CD4-positive, CD25-positive, alpha-beta regulatory T cell (primary cell): ENCODE measurements around the gene HAUS8. TPM values are rescaled to one million over a fixed set of nuclear protein-coding genes. Genes with fewer than 3 reads are reported as not detected.
"Not testable (repeated sequence)": the region's sequence is repeated elsewhere in the genome, so short reads cannot be mapped to it uniquely, and the experiment has no call there.

ENCODE experiments used
- ATAC-seq, 2 donors: fragments of 150-1000 bp; cut with Tn5 transposase; one replicate each; pipeline ENCODE4 v1.10.0; 2021; ENCODE audit warnings: low read depth in 2 of 2, moderate number of reproducible peaks in 2 of 2, moderate library complexity in 1 of 2
- DNase-seq, 3 donors: peaks; one replicate each; pipeline versions ENCODE4 v3.0.0 to v3.0.0-alpha.2; 2012 to 2022; ENCODE audit warnings: mixed read lengths in 1 of 3
- H3K27ac ChIP-seq: one replicate; pipeline ENCODE4 v1.7.0; 2013; ENCODE audit warnings: mild to moderate bottlenecking, low read length; ENCODE audit not compliant: insufficient read depth, poor library complexity, severe bottlenecking
- H3K27me3 ChIP-seq: one replicate; pipeline ENCODE4 v1.7.0; 2013; ENCODE audit warnings: low read length; ENCODE audit not compliant: control insufficient read depth, insufficient read depth
- H3K36me3 ChIP-seq: one replicate; pipeline ENCODE4 v1.7.0; 2013; ENCODE audit warnings: mild to moderate bottlenecking, low read length, moderate library complexity; ENCODE audit not compliant: control insufficient read depth, insufficient read depth
- H3K4me1 ChIP-seq: 2 replicates; pipeline ENCODE4 v1.7.0; 2013; ENCODE audit warnings: mild to moderate bottlenecking, low read length; ENCODE audit not compliant: insufficient read depth, control insufficient read depth, poor library complexity, severe bottlenecking
- H3K4me3 ChIP-seq: one replicate; pipeline ENCODE4 v1.7.0; 2013; ENCODE audit warnings: low read depth, mild to moderate bottlenecking, low read length, moderate library complexity
- H3K9me3 ChIP-seq, 2 experiments: 1 replicate in 1 of 2; 2 replicates in 1 of 2; pipeline ENCODE4 v1.7.0; 2013; ENCODE audit warnings: low read length in 2 of 2, mild to moderate bottlenecking in 1 of 2, moderate library complexity in 1 of 2; ENCODE audit not compliant: control insufficient read depth in 2 of 2
- H3K27ac Mint-ChIP-seq, 3 donors: one replicate each; pipeline ENCODE4 v1.8.0; 2020 to 2022; ENCODE audit warnings: mild to moderate bottlenecking in 3 of 3, mixed read lengths in 3 of 3, moderate library complexity in 2 of 3
- H3K27me3 Mint-ChIP-seq: one replicate; pipeline ENCODE4 v1.8.0; 2022; ENCODE audit warnings: mild to moderate bottlenecking, mixed read lengths
- H3K36me3 Mint-ChIP-seq: one replicate; pipeline ENCODE4 v1.8.0; 2020; ENCODE audit warnings: mixed read lengths
- H3K4me1 Mint-ChIP-seq, 4 donors: one replicate each; pipeline ENCODE4 v1.8.0; 2020 to 2022; ENCODE audit warnings: mixed read lengths in 4 of 4, mild to moderate bottlenecking in 1 of 4
- H3K4me3 Mint-ChIP-seq, 4 donors: one replicate each; pipeline ENCODE4 v1.8.0; 2020 to 2022; ENCODE audit warnings: mild to moderate bottlenecking in 4 of 4, mixed read lengths in 4 of 4, moderate library complexity in 3 of 4
- H3K9me3 Mint-ChIP-seq, 7 donors: one replicate each; pipeline ENCODE4 v1.8.0; 2020 to 2022; ENCODE audit warnings: mixed read lengths in 7 of 7, mild to moderate bottlenecking in 3 of 7, moderate library complexity in 2 of 7
- polyA plus RNA-seq, 4 donors: library from polyadenylated mRNA; unstranded; fragments of 300-500 nt; fragmentation: Illumina TruSeq; gene quantifications; one replicate each; pipeline ENCODE4 v1.2.3, GENCODE V29; 2021
- total RNA-seq: library from RNA; stranded (reverse); gene quantifications from one replicate; pipeline ENCODE4 v1.2.3, GENCODE V29; 2022

HAUS8 gene
- total and polyA plus RNA-seq, 5 donors from 2014 or later = 11.0 to 26.9 (median 11.2) TPM

DNA sequence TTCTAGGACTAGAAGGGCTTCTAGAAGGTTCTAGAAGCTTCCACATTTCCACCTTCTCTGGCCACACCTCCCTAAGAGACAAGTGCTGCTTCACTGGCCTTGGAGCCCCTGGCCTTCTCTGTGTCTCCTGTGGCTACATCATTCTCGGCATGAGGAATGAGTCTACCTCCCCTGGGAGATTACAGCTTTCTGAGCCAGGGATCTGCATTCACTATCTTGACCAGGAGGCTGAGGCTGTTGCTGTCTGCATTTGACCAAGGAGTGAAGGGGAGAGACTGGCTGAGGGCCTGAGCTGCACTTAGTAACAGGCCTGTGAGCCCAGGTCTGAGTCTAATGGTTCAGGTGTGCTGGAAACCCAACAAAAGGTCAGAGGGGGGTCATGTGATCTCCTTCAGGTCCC lies 53.9 kb downstream of the HAUS8 start:
- H3K27ac ChIP-seq = no peak overlapping the region
- H3K36me3 ChIP-seq = no peaks in the 10 kb centered on the region
- no peak for DNase-seq
- Mint-ChIP-seq H3K36me3 (peaks cover 14% of the 10 kb centered on the region), H3K27ac (no peak overlapping the region), H3K27me3 (peaks cover 29% of the 10 kb centered on the region), H3K4me3 (no peak overlapping the region), H3K4me1 (peaks cover 0 to 8% (median 2%) of the 10 kb centered on the region in 4 donors), H3K9me3 (peaks cover 0 to 26% (median 5%) of the 10 kb centered on the region in 7 donors)
- H3K4me1 ChIP-seq = peaks cover 7% of the 10 kb centered on the region
- peaks cover 11% of the 10 kb centered on the region for H3K27me3 ChIP-seq
- no peak overlapping the region for H3K4me3 ChIP-seq
- ATAC-seq = no peak
- H3K9me3 ChIP-seq = peaks cover 12 to 20% of the 10 kb centered on the region in 2 experiments

- Mint-ChIP-seq H3K36me3 (peaks cover 14% of the 10 kb centered on the region), H3K4me1 (peaks cover 0 to 3% (median under 1%) of the 10 kb centered on the region in 4 donors), H3K9me3 (peaks cover 0 to 24% (median 4%) of the 10 kb centered on the region in 7 donors), H3K27me3 (peaks cover 28% of the 10 kb centered on the region), H3K4me3 (no peak overlapping the region), H3K27ac (peak overlapping the region in 2 of 3 donors; percentile 64 to 67)
- no peak overlapping the region for H3K27ac ChIP-seq
- DNase-seq = no peak
- peaks cover 2% of the 10 kb centered on the region for H3K4me1 ChIP-seq
- H3K27me3 ChIP-seq = peaks cover 11% of the 10 kb centered on the region
- H3K9me3 ChIP-seq = peaks cover 12 to 20% of the 10 kb centered on the region in 2 experiments
- no peaks in the 10 kb centered on the region for H3K36me3 ChIP-seq
- ATAC-seq = no peak
- H3K4me3 ChIP-seq = no peak overlapping the region
These were observed 54.4 kb downstream of the HAUS8 start for GRCh38 chr19:17020823-17021222.

DNA sequence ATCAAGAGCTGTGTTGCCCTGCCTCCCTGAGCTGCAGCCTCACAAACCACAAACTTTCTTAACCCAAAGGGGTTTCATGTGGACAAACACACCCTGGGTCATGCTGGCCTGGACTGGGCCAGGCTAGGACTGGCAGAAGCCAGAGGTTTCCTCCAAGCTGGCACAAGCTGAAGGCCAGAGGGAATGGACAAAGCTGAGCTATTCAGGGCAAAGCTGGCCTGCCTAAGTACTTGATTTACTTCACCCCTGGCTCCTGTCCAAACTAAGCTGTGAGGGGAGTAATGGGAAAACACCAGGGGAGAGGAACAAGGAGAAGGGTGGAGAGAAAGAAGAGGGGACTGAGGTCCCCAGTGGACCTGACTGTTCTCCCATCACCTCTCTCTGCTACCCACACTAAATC lies 54.9 kb downstream of the HAUS8 start:
- no peak for ATAC-seq
- Histone ChIP-seq H3K9me3 (peaks cover 12 to 20% of the 10 kb centered on the region in 2 experiments), H3K27me3 (peaks cover 9% of the 10 kb centered on the region), H3K27ac (no peak overlapping the region), H3K4me3 (no peak overlapping the region), H3K36me3 (no peaks in the 10 kb centered on the region), H3K4me1 (no peaks in the 10 kb centered on the region)
- H3K36me3 Mint-ChIP-seq = peaks cover 14% of the 10 kb centered on the region
- DNase-seq = no peak
- H3K9me3 Mint-ChIP-seq = peaks cover 0 to 24% (median 4%) of the 10 kb centered on the region in 7 donors
- H3K27ac Mint-ChIP-seq = peak overlapping the region in 2 of 3 donors; percentile 64 to 67
- no peak overlapping the region for H3K4me3 Mint-ChIP-seq
- H3K27me3 Mint-ChIP-seq = peaks cover 24% of the 10 kb centered on the region
- no peaks in the 10 kb centered on the region for H3K4me1 Mint-ChIP-seq

- ATAC-seq, DNase-seq, H3K36me3 Mint-ChIP-seq, H3K27me3 Mint-ChIP-seq, H3K9me3 Mint-ChIP-seq, H3K4me1 ChIP-seq, H3K27me3 ChIP-seq, H3K36me3 ChIP-seq, H3K27ac ChIP-seq, H3K4me3 ChIP-seq, H3K27ac Mint-ChIP-seq, H3K4me1 Mint-ChIP-seq, H3K4me3 Mint-ChIP-seq: not testable (repeated sequence)
- peaks cover 2 to 11% of the 10 kb centered on the region in 2 experiments for H3K9me3 ChIP-seq
These were observed 60.9 kb downstream of the HAUS8 start for GRCh38 chr19:17014212-17014861.

GRCh38 chr19:17011485-17011884 lies 63.8 kb downstream of the HAUS8 start:
- no peak for ATAC-seq
- H3K36me3 ChIP-seq = no peaks in the 10 kb centered on the region
- Mint-ChIP-seq H3K9me3 (peaks cover 0 to 6% (median 0%) of the 10 kb centered on the region in 7 donors), H3K36me3 (no peaks in the 10 kb centered on the region), H3K27ac (no peak overlapping the region), H3K27me3 (peaks cover 9% of the 10 kb centered on the region), H3K4me1 (no peaks in the 10 kb centered on the region), H3K4me3 (no peak overlapping the region)
- no peak overlapping the region for H3K27ac ChIP-seq
- no peak overlapping the region for H3K4me3 ChIP-seq
- H3K9me3 ChIP-seq = peaks cover 2 to 11% of the 10 kb centered on the region in 2 experiments
- no peak for DNase-seq
- H3K4me1 ChIP-seq = no peaks in the 10 kb centered on the region
- H3K27me3 ChIP-seq = no peaks in the 10 kb centered on the region

DNA sequence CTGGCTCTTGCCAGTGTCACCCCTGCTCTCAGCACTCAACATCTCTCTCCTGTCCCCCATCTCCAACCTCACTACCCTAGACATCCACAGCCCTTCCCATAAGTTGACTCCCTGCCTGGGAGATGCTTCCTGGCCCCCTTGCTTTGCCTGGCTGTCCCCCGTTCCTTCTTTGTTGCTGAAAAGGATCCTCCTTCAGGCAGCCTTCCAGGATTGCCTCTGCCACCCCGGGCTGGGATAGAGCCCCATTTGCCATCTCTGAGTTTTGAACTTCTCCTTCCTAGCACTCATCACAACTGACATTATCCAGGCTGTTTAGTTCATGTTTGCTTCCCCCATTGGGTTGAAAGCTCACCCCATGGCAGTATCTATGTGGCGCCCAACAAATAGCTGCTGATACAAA lies 68.7 kb downstream of the HAUS8 start:
- DNase-seq = no peak
- ATAC-seq = no peak
- H3K27ac Mint-ChIP-seq = peak overlapping the region in 2 of 3 donors; percentile 8 to 11
- H3K4me3 ChIP-seq = no peak overlapping the region
- H3K9me3 ChIP-seq = no peaks in the 10 kb centered on the region
- H3K36me3 Mint-ChIP-seq = no peaks in the 10 kb centered on the region
- H3K27me3 ChIP-seq = no peaks in the 10 kb centered on the region
- peaks cover 0 to 17% (median 10%) of the 10 kb centered on the region in 4 donors for H3K4me1 Mint-ChIP-seq
- no peak overlapping the region for H3K27ac ChIP-seq
- H3K4me3 Mint-ChIP-seq = peak overlapping the region in 1 of 4 donors; percentile 49
- H3K9me3 Mint-ChIP-seq = peaks cover 0 to 2% (median 0%) of the 10 kb centered on the region in 7 donors
- H3K36me3 ChIP-seq = no peaks in the 10 kb centered on the region
- H3K4me1 ChIP-seq = peaks cover 10% of the 10 kb centered on the region
- peaks cover 4% of the 10 kb centered on the region for H3K27me3 Mint-ChIP-seq

GRCh38 chr19:17005000-17005399 lies 70.3 kb downstream of the HAUS8 start:
- no peaks in the 10 kb centered on the region for H3K9me3 ChIP-seq
- H3K27ac ChIP-seq = no peak overlapping the region
- peaks cover 0 to 31% (median 18%) of the 10 kb centered on the region in 4 donors for H3K4me1 Mint-ChIP-seq
- H3K4me3 Mint-ChIP-seq = no peak overlapping the region
- H3K9me3 Mint-ChIP-seq = peaks cover 0 to 4% (median 0%) of the 10 kb centered on the region in 7 donors
- H3K27ac Mint-ChIP-seq = peak overlapping the region in 2 of 3 donors; percentile 25 to 73
- H3K27me3 Mint-ChIP-seq = peaks cover 4% of the 10 kb centered on the region
- no peak overlapping the region for H3K4me3 ChIP-seq
- DNase-seq (no peak), ATAC-seq (no peak)
- H3K4me1 ChIP-seq = peaks cover 23% of the 10 kb centered on the region
- H3K36me3 ChIP-seq = no peaks in the 10 kb centered on the region
- no peaks in the 10 kb centered on the region for H3K36me3 Mint-ChIP-seq
- H3K27me3 ChIP-seq = no peaks in the 10 kb centered on the region

DNA sequence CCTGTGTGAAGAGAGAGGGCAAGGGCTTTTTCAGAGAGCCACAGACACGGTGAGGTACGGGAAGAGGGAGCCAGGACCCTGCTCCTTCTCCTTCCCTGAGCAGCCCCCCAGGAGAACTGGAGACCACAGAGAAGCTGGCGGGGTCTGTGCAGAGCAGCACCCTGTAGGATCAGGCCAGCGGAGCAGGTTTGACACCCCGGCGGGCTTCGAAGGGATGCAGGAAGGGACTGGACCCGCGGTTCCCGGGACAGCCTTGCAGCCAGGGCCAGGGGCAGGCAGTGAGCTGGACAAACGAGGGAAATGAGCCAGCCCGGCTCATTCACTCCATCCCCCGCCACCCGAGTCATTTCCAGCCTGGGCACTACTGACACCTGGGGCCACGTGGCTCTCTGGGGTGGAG lies 70.9 kb downstream of the HAUS8 start:
- peaks cover 0 to 4% (median 0%) of the 10 kb centered on the region in 7 donors for H3K9me3 Mint-ChIP-seq
- no peaks in the 10 kb centered on the region for H3K9me3 ChIP-seq
- peaks cover 23% of the 10 kb centered on the region for H3K4me1 ChIP-seq
- no peaks in the 10 kb centered on the region for H3K36me3 Mint-ChIP-seq
- H3K27ac Mint-ChIP-seq = peak overlapping the region in 2 of 3 donors; percentile 73 to 76
- H3K36me3 ChIP-seq = no peaks in the 10 kb centered on the region
- no peak overlapping the region for H3K4me3 Mint-ChIP-seq
- no peak overlapping the region for H3K4me3 ChIP-seq
- DNase-seq (no peak), ATAC-seq (no peak)
- no peak overlapping the region for H3K27ac ChIP-seq
- H3K27me3 ChIP-seq = no peaks in the 10 kb centered on the region
- H3K4me1 Mint-ChIP-seq = peaks cover 0 to 31% (median 18%) of the 10 kb centered on the region in 4 donors
- H3K27me3 Mint-ChIP-seq = peaks cover 4% of the 10 kb centered on the region
